GM12801 (cell line): ENCODE measurements around the gene HS1BP3.

Experiments used
- CTCF ChIP-seq: IDR thresholded peaks from one replicate; pipeline ENCODE4 v1.5.1; 2011; ENCODE audit warnings: control low read depth; ENCODE audit not compliant: insufficient read length; ENCODE audit errors: extremely low read depth

Gene HS1BP3

DNA sequence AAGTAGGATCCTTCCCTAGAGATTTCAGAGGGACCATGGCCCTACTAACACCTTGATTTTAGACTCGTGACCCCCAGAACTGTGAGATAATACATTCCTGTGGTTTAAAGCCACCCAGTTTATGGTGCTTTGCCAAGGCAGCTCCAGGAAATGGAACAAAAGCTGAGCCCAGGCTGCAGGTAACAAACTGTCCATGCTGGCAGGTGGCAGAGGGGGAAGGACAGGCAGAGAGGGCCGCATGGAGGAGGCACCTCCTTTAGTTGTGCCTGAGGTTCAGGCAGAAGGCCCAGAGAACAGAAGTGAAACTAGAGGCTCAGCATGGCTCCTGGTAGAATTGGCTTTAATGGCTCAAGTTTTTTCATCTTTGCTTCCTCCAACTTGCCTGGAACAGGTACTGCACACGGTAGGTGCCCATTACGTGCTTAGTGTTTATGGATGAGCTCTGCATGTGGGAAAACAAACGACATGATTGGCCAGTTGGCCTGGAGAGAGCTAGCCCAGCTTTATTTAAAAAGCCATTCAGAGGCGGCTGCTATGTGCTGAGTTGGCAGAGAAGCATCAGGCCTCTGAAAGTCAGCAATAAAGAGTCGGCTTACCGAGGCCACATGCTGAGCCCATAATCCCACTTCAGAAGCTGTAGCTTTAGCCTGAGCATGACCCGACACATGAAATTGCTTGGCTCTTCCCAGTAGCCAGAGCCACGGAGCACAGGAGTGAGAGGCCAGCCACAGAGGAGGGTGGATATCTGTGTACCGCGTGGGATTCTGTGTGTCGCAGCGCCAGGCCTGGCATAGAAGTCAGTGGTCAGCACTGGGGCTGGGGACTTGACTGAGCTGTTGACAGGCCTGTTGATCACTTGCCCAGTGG, 36.5 kb downstream of the HS1BP3 start:
- no peak for TF ChIP-seq CTCF

DNA sequence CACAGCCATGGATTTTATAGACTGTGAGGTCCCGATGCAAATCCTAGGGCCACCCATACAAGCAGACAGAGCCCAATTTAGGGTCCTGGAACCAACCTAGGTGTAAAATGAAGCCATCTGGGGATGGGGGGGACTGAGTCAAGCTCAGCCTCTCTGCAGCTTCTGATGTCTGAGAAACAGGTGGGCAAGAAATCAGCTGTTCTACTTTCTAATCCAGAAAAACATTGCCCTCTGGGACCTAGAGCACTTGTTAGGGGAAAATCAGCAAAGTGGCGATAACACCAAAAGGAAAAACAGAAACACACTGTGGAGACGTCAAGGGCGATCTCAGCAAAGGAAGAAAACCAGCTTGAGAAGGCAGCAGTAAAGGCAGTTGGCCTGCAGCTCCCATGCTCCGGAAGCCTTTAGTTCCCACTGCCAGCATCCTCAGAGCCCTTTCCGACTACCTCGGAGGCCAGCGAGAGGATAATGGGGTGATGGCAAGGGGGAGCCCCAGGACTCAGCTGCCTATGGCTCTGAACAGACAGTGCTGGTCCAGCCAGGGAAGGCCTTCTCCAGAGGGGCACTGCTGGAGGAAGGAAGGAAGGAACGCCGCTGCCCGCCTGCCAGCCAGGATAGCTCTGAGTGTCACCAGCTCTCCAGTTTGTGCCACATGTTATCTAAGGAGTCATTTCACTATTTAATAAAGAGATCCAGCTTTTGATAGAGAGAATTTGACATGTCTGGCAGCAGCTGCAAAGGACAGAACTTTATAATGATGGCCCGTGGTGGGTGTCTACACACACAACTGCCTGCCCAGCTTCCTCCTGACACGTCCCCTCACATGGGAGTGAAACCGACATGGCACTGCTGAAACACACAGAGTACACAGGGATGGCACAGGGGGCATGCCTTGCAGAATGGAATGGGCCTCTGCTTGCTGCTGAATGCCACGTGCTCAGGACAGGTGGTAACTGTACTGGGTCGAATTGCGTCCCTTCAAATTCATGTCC, 37.7 kb downstream of the HS1BP3 start:
- TF ChIP-seq CTCF, result no peak

- no peak for TF ChIP-seq CTCF
Observed at GRCh38 chr2:20611844-20612356, 39.0 kb downstream of the HS1BP3 start.

- TF ChIP-seq CTCF, result no peak
Observed at GRCh38 chr2:20611077-20611843, 39.6 kb downstream of the HS1BP3 start.

DNA sequence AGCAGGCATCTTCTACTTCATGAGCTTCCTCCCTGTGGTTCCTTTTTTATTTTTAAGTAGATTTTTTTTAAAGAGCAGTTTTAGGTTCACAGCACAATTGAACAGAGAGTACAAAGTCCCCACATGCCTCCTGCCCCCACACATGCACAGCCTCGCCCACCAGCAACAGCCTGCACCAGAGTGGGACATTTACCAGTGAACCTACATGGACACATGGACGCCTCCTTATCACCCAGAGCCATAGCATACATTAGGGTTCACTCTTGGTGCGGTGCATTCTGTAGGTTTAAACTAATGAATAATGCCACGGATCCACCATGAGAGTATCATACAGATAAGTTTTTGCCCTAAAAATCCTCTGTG, 40.9 kb downstream of the HS1BP3 start:
- no peak for TF ChIP-seq CTCF

DNA sequence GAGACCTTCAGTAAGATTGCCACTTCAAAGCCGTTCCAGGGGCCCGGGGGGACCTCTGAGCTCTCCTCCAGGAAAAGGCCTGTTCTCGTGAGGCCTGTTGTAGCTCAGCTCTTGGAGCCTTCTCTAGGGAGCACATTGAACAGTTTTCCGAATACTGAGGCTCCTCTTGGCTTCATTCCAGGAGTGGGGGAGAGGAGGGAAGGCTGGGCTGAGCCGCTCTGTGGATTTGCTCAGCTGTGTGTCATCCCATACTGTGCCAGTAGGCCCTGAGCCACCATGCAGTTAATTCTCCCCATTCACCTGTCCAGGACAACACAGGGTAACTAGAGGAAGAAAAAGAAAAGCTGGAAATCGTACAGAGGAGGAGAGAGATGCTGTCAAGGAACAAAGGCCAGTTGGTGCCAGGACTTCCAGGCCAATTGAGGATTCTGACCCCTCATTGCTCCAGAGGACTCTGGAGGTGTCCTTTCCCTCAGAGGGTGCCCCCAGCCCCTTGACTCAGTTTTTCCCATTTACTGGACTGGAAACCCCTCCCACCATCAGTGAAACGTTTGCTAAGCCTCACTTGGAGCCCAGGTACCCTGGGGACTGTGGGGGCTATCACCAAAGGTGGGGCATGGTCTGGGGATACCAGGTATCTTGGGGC, 41.4 kb downstream of the HS1BP3 start:
- TF ChIP-seq CTCF, result no peak
